Stimulated activated CD4-positive, alpha-beta T cell treated with anti-CD3 and anti-CD28 coated beads, Interleukin-1b, Interleukin-23, amount 100 ng/mL, for 24 hours (primary cell): ENCODE results near the gene CSF2.

Experiments
- DNase-seq, 4 experiments: peaks; one replicate each; pipeline ENCODE4 v3.0.0-alpha.2; 2020; ENCODE audit warnings: low read depth in 4 of 4, low spot score in 1 of 4

Gene CSF2

GRCh38 chr5:132054697-132055440, 18.7 kb upstream of the CSF2 start:
- no peak for DNase-seq

GRCh38 chr5:132055441-132055807, 18.2 kb upstream of the CSF2 start:
- no peak for DNase-seq

GRCh38 chr5:132055808-132056609, 17.6 kb upstream of the CSF2 start:
- no peak for DNase-seq

GRCh38 chr5:132056610-132057497, 16.7 kb upstream of the CSF2 start:
- DNase-seq = no peak

GRCh38 chr5:132057498-132058255, 15.9 kb upstream of the CSF2 start:
- no peak for DNase-seq

GRCh38 chr5:132058646-132059042, 14.9 kb upstream of the CSF2 start:
- DNase-seq = no peak

GRCh38 chr5:132059043-132059695, 14.4 kb upstream of the CSF2 start:
- DNase-seq = no peak

- DNase-seq = no peak
These were observed 13.7 kb upstream of the CSF2 start for GRCh38 chr5:132059696-132060500.

GRCh38 chr5:132060501-132061161, 13.0 kb upstream of the CSF2 start, which contains the start of gene IL3:
Gene IL3 (plus strand): TSS chr5:132060655. CDS start chr5:132060707, 52 bp downstream.
- no peak for DNase-seq

GRCh38 chr5:132063090-132063911, 10.3 kb upstream of the CSF2 start:
- DNase-seq = peak; percentile 72 to 91 (median 78)

GRCh38 chr5:132064140-132064539, 9.4 kb upstream of the CSF2 start:
- DNase-seq = no peak

- peak; percentile 66 to 80 (median 74) for DNase-seq
These were observed 8.8 kb upstream of the CSF2 start for GRCh38 chr5:132064738-132065331.

GRCh38 chr5:132065351-132065937, 8.1 kb upstream of the CSF2 start:
- peak in 1 of 4 experiments; percentile 42 for DNase-seq

GRCh38 chr5:132065951-132066701, 7.5 kb upstream of the CSF2 start:
- DNase-seq = no peak

GRCh38 chr5:132066871-132067270, 6.7 kb upstream of the CSF2 start:
- DNase-seq = no peak

GRCh38 chr5:132067451-132067850, 6.1 kb upstream of the CSF2 start:
- DNase-seq = no peak
